Measurements from ENCODE around the gene PCDH9.

PCDH9 gene

DNA sequence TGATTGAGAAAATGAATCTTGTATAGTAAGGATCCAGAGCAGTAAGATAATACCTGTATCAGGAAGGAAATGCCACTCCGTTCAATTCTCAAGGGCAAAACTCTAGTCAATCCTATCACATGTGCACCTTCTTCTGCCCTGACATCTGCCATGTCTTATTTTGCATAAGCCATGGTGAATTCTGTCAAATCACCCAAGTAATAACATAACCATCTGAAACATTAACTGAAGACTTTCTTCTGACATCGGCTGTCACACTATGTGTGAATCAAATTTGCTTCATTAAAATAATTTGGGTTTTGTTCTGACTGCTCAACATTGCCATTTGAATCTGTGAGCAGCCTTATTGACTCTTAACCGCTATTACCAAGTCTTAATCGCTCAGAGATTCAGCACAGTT is 91.2 kb downstream of the PCDH9 start:
- no peaks in the 10 kb centered on the region for H3K27me3 ChIP-seq (ENCODE audit: control insufficient read depth, insufficient read depth, low read length)
- H3K27ac ChIP-seq (ENCODE audit: low read length): no peak overlapping the region
- no peak overlapping the region for H3K9ac ChIP-seq (ENCODE audit: low read length)
- peaks cover 4% of the 10 kb centered on the region for H3K4me1 ChIP-seq (ENCODE audit: control insufficient read depth, low read depth, low read length)
- H3K4me3 ChIP-seq (ENCODE audit: low read length): no peak overlapping the region
- no peaks in the 10 kb centered on the region for H3K36me3 ChIP-seq (ENCODE audit: control insufficient read depth, low read depth, low read length)
- no peaks in the 10 kb centered on the region for H3K9me3 ChIP-seq (ENCODE audit: control insufficient read depth, low read depth, low read length)

DNA sequence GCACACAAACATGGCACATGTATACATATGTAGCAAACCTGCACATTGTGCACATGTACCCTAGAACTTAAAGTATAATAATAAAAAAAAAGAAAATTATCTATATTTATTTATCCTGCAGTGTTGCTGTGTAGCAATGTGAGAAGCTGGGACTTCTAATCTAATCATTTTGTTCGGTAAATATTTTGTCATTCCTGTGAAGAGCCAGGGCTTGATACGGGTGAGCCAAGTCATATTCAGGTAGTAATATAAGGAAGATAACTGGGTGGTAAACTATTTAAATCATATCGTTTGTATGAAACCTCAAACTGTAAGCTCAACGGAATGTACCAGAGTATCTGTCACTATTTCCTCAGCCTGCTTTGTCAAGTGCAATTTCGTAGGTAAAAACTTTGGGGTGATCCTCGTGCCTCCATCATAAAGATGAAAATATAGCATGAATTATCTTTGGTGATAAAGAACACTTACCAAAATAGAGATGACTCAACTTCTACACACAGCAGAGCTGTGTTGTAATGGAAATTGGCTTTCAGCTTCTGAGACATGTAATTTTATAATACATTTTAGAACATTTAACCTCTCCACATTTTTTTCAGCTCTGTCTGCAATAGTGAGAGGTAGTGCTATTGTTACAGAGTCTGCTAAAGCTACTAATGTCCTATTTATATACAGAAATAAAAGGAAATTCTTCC is 92.9 kb downstream of the PCDH9 start:
- Histone ChIP-seq H3K27ac (ENCODE audit: low read length) (no peak overlapping the region), H3K9ac (ENCODE audit: low read length) (no peak overlapping the region), H3K4me1 (ENCODE audit: control insufficient read depth, low read depth, low read length) (no peaks in the 10 kb centered on the region), H3K36me3 (ENCODE audit: control insufficient read depth, low read depth, low read length) (no peaks in the 10 kb centered on the region), H3K27me3 (ENCODE audit: control insufficient read depth, insufficient read depth, low read length) (no peaks in the 10 kb centered on the region), H3K9me3 (ENCODE audit: control insufficient read depth, low read depth, low read length) (no peaks in the 10 kb centered on the region), H3K4me3 (ENCODE audit: low read length) (no peak overlapping the region)

DNA sequence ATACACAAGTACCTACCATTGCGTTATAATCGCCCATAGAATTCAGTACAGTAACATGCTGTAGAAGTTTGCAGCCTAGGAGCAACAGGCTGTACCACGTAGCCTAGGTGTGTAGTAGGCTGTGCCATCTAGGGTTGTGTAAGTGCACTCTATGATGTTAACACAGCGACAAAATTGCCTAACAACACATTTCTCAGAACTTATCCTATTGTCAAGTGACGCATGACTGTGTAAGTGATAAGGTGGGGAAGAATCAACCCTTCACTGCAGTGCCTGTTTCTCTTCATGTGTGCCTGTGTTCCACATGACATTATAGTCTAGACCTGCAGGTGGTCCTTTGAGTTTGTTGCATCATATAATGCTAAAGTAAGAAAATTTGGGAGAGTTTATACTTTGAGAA is 94.0 kb downstream of the PCDH9 start:
- H3K9me3 ChIP-seq (ENCODE audit: control insufficient read depth, low read depth, low read length): no peaks in the 10 kb centered on the region
- no peaks in the 10 kb centered on the region for H3K36me3 ChIP-seq (ENCODE audit: control insufficient read depth, low read depth, low read length)
- no peak overlapping the region for H3K4me3 ChIP-seq (ENCODE audit: low read length)
- H3K27me3 ChIP-seq (ENCODE audit: control insufficient read depth, insufficient read depth, low read length): no peaks in the 10 kb centered on the region
- no peak overlapping the region for H3K9ac ChIP-seq (ENCODE audit: low read length)
- no peak overlapping the region for H3K27ac ChIP-seq (ENCODE audit: low read length)
- H3K4me1 ChIP-seq (ENCODE audit: control insufficient read depth, low read depth, low read length): no peaks in the 10 kb centered on the region

- Histone ChIP-seq H3K27me3 (ENCODE audit: control insufficient read depth, insufficient read depth, low read length) (no peaks in the 10 kb centered on the region), H3K27ac (ENCODE audit: low read length) (no peak overlapping the region)
Observed at GRCh38 chr13:67135356-67135755, 94.8 kb downstream of the PCDH9 start.

DNA sequence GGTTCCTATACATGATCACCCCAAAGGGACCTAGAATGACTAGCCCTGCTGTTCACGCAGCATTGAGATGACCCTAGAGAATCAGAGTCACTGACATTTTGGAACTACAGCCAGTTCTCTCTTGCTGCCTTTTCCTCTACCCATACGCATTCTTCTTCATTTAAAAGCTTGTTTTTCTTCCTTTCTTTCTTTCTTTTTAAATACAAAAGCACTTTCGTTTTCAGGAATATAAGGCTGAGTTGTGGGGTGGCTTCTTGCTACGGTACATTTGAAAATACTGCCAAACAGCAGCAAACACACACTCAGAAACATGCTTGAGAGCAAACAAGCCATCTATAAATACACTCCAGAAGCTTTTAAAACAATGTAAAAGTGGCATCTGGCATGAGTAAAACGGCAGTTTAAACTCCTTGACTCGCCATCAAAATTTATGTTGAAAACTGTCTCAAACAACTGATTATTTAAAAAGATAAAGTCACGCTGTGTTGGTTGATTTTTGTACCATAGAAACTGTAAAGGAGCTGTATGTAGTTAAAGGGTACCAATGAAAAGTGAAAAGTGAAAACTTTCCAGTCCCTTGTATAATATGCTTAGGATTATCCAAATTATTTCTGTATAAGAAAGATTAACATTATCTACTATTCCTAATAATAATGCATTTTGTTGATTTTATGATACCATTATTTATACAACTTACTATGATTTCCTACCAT is 95.6 kb downstream of the PCDH9 start:
- no peaks in the 10 kb centered on the region for H3K27me3 ChIP-seq (ENCODE audit: control insufficient read depth, insufficient read depth, low read length)
- no peaks in the 10 kb centered on the region for H3K36me3 ChIP-seq (ENCODE audit: control insufficient read depth, low read depth, low read length)
- H3K27ac ChIP-seq (ENCODE audit: low read length): no peak overlapping the region
- H3K9me3 ChIP-seq (ENCODE audit: control insufficient read depth, low read depth, low read length): no peaks in the 10 kb centered on the region
- H3K9ac ChIP-seq (ENCODE audit: low read length): no peak overlapping the region
- no peaks in the 10 kb centered on the region for H3K4me1 ChIP-seq (ENCODE audit: control insufficient read depth, low read depth, low read length)
- H3K4me3 ChIP-seq (ENCODE audit: low read length): no peak overlapping the region

More at GRCh38 chr13:67135356-67135755, 94.8 kb downstream of the PCDH9 start:
- Histone ChIP-seq H3K9me3 (ENCODE audit: control insufficient read depth, low read depth, low read length) (no peaks in the 10 kb centered on the region), H3K9ac (ENCODE audit: low read length) (no peak overlapping the region), H3K4me1 (ENCODE audit: control insufficient read depth, low read depth, low read length) (no peaks in the 10 kb centered on the region), H3K4me3 (ENCODE audit: low read length) (no peak overlapping the region), H3K36me3 (ENCODE audit: control insufficient read depth, low read depth, low read length) (no peaks in the 10 kb centered on the region)

- no peaks in the 10 kb centered on the region for H3K36me3 ChIP-seq (ENCODE audit: control insufficient read depth, low read depth, low read length)
- H3K4me3 ChIP-seq (ENCODE audit: low read length): no peak overlapping the region
- H3K9ac ChIP-seq (ENCODE audit: low read length): no peak overlapping the region
- no peak overlapping the region for H3K27ac ChIP-seq (ENCODE audit: low read length)
- no peaks in the 10 kb centered on the region for H3K27me3 ChIP-seq (ENCODE audit: control insufficient read depth, insufficient read depth, low read length)
- peaks cover 1% of the 10 kb centered on the region for H3K4me1 ChIP-seq (ENCODE audit: control insufficient read depth, low read depth, low read length)
- H3K9me3 ChIP-seq (ENCODE audit: control insufficient read depth, low read depth, low read length): no peaks in the 10 kb centered on the region
Observed at GRCh38 chr13:67133476-67133875, 96.7 kb downstream of the PCDH9 start.

DNA sequence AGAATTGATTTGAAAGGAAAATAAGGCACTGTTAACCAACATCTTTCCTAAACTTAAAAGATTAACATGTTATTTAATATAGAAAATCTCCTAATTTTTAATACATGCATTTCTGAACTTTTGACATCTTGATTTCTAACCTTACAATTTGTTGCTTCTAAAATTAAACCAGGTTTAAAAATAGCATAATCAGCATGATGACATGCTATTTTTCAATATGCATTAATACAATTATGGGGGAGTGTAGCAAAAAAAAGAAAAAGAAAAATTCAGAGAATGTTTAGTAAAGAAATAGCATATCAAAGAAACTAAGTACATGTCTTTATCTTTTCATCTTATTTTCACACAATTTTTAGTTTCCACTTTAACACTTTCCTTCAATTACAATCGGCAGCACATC is 98.7 kb downstream of the PCDH9 start:
- H3K36me3 ChIP-seq (ENCODE audit: control insufficient read depth, low read depth, low read length): no peaks in the 10 kb centered on the region
- H3K27me3 ChIP-seq (ENCODE audit: control insufficient read depth, insufficient read depth, low read length): no peaks in the 10 kb centered on the region
- no peaks in the 10 kb centered on the region for H3K9me3 ChIP-seq (ENCODE audit: control insufficient read depth, low read depth, low read length)
- H3K9ac ChIP-seq (ENCODE audit: low read length): no peak overlapping the region
- H3K27ac ChIP-seq (ENCODE audit: low read length): no peak overlapping the region
- H3K4me3 ChIP-seq (ENCODE audit: low read length): no peak overlapping the region
- H3K4me1 ChIP-seq (ENCODE audit: control insufficient read depth, low read depth, low read length): peaks cover 7% of the 10 kb centered on the region

GRCh38 chr13:67130444-67130843 is 99.7 kb downstream of the PCDH9 start:
- no peak overlapping the region for H3K9ac ChIP-seq (ENCODE audit: low read length)
- H3K9me3 ChIP-seq (ENCODE audit: control insufficient read depth, low read depth, low read length): no peaks in the 10 kb centered on the region
- H3K27ac ChIP-seq (ENCODE audit: low read length): no peak overlapping the region
- H3K27me3 ChIP-seq (ENCODE audit: control insufficient read depth, insufficient read depth, low read length): no peaks in the 10 kb centered on the region
- no peaks in the 10 kb centered on the region for H3K36me3 ChIP-seq (ENCODE audit: control insufficient read depth, low read depth, low read length)
- H3K4me3 ChIP-seq (ENCODE audit: low read length): no peak overlapping the region
- H3K4me1 ChIP-seq (ENCODE audit: control insufficient read depth, low read depth, low read length): peaks cover 7% of the 10 kb centered on the region

DNA sequence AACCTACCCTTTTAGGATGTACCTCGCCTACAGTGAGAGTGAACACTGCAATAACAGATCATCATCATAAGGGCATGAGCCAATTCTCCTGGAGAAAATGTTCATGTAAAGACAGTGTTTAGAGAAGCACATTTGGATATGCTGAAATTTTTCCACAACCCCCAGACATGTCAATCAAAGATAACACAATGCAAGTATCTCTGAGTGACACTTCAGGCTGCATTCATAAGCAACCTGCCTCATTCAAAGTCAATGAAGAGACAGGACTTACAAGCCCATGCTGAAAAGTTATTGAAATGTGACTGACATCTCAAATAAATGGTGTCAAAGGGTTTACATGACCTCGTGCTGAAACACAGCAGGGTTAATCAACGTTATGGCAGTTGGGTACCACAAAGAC is 102.0 kb downstream of the PCDH9 start:
- Histone ChIP-seq H3K27me3 (ENCODE audit: control insufficient read depth, insufficient read depth, low read length) (no peaks in the 10 kb centered on the region), H3K4me1 (ENCODE audit: control insufficient read depth, low read depth, low read length) (peaks cover 7% of the 10 kb centered on the region), H3K9me3 (ENCODE audit: control insufficient read depth, low read depth, low read length) (no peaks in the 10 kb centered on the region), H3K4me3 (ENCODE audit: low read length) (no peak overlapping the region), H3K27ac (ENCODE audit: low read length) (no peak overlapping the region), H3K9ac (ENCODE audit: low read length) (no peak overlapping the region), H3K36me3 (ENCODE audit: control insufficient read depth, low read depth, low read length) (no peaks in the 10 kb centered on the region)

DNA sequence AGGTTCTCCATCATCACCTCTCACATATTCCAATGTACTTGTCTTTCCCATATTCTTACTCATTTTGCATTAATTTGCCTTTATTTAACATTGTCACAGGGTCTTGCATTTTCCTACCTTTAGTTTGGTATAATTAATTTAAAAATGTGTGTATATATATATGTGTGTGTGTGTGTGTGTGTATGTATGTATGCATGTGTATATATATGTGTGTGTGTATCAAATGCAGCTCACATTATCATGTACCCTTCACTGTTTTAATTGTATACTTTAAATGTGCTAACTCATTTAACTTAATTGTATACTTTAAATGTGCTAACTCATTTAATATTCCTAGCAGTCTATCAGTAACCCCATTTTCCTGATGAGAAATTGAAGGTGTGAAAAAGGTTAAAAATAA is 104.5 kb downstream of the PCDH9 start:
- Histone ChIP-seq H3K27ac (ENCODE audit: low read length) (no peak overlapping the region), H3K9ac (ENCODE audit: low read length) (no peak overlapping the region)

GRCh38 chr13:67123165-67123564 is 107.0 kb downstream of the PCDH9 start:
- H3K27me3 ChIP-seq (ENCODE audit: control insufficient read depth, insufficient read depth, low read length): no peaks in the 10 kb centered on the region
- no peak overlapping the region for H3K4me3 ChIP-seq (ENCODE audit: low read length)
- no peaks in the 10 kb centered on the region for H3K9me3 ChIP-seq (ENCODE audit: control insufficient read depth, low read depth, low read length)
- H3K36me3 ChIP-seq (ENCODE audit: control insufficient read depth, low read depth, low read length): no peaks in the 10 kb centered on the region
- no peak overlapping the region for H3K27ac ChIP-seq (ENCODE audit: low read length)
- no peak overlapping the region for H3K9ac ChIP-seq (ENCODE audit: low read length)
- H3K4me1 ChIP-seq (ENCODE audit: control insufficient read depth, low read depth, low read length): peaks cover 3% of the 10 kb centered on the region

More for the DNA sequence above, 104.5 kb downstream of the PCDH9 start:
- H3K4me1 ChIP-seq (ENCODE audit: control insufficient read depth, low read depth, low read length): peaks cover 7% of the 10 kb centered on the region
- no peaks in the 10 kb centered on the region for H3K36me3 ChIP-seq (ENCODE audit: control insufficient read depth, low read depth, low read length)
- no peaks in the 10 kb centered on the region for H3K27me3 ChIP-seq (ENCODE audit: control insufficient read depth, insufficient read depth, low read length)
- H3K9me3 ChIP-seq (ENCODE audit: control insufficient read depth, low read depth, low read length): no peaks in the 10 kb centered on the region
- H3K4me3 ChIP-seq (ENCODE audit: low read length): no peak overlapping the region

GRCh38 chr13:67122251-67122650 is 107.9 kb downstream of the PCDH9 start:
- H3K27ac ChIP-seq (ENCODE audit: low read length): no peak overlapping the region

More at GRCh38 chr13:67122251-67122650, 107.9 kb downstream of the PCDH9 start:
- Histone ChIP-seq H3K36me3 (ENCODE audit: control insufficient read depth, low read depth, low read length) (no peaks in the 10 kb centered on the region), H3K9me3 (ENCODE audit: control insufficient read depth, low read depth, low read length) (no peaks in the 10 kb centered on the region), H3K27me3 (ENCODE audit: control insufficient read depth, insufficient read depth, low read length) (no peaks in the 10 kb centered on the region), H3K4me1 (ENCODE audit: control insufficient read depth, low read depth, low read length) (no peaks in the 10 kb centered on the region), H3K9ac (ENCODE audit: low read length) (no peak overlapping the region), H3K4me3 (ENCODE audit: low read length) (no peak overlapping the region)
